Liver (tissue), 3 donors: ENCODE measurements around the gene CUL4A.

Experiments used
- CTCF ChIP-seq: fragments of 150-350 bp; IDR thresholded peaks from 2 replicates; pipeline ENCODE4 v1.5.1; 2017; ENCODE audit warnings: improper control_type of control experiment, low read depth, low read length; ENCODE audit not compliant: missing input control
- JUND ChIP-seq, 2 donors: IDR thresholded peaks; 2 replicates each; pipeline ENCODE4 v1.6.1; 2016; ENCODE audit warnings: antibody characterized with exemption in 2 of 2
- MAX ChIP-seq: IDR thresholded peaks from 2 replicates; pipeline ENCODE4 v1.6.1; 2016; ENCODE audit warnings: antibody characterized with exemption
- RAD21 ChIP-seq, 2 donors: IDR thresholded peaks; 2 replicates each; pipeline ENCODE4 v1.6.1; 2016; ENCODE audit warnings: antibody characterized with exemption in 2 of 2, mild to moderate bottlenecking in 2 of 2
- REST ChIP-seq: IDR thresholded peaks from 2 replicates; pipeline ENCODE4 v1.6.1; 2016; ENCODE audit warnings: antibody characterized with exemption, mild to moderate bottlenecking
- donor health status: healthy.
- donor health status: healthy.

- TF ChIP-seq RAD21 (IDR thresholded peaks at IDR 0.05) (no peak), CTCF (no peak), MAX (no peak), JUND (IDR thresholded peaks at IDR 0.05) (no peak), REST (no peak)
Measured at GRCh38 chr13:113267642-113268405, 58.4 kb downstream of the CUL4A start.
